ENCODE results near the gene SORBS1. TPM values are rescaled to one million over a fixed set of nuclear protein-coding genes. Genes with fewer than 3 reads are reported as not detected.

SORBS1 gene
- total RNA-seq, 2 donors from 2014 or later: 17.6 to 150 TPM

GRCh38 chr10:95335933-95336699 is 225.1 kb downstream of the SORBS1 start:
- Histone ChIP-seq H3K4me1 (no peaks in the 10 kb centered on the region), H3K27ac (peak overlapping the region; percentile 67), H3K4me3 (no peak overlapping the region), H3K9ac (ENCODE audit: low read depth in 2 of 2, low read length in 2 of 2) (no peak overlapping the region), H3K9me3 (no peaks in the 10 kb centered on the region), H3K36me3 (no peaks in the 10 kb centered on the region), H3K27me3 (no peaks in the 10 kb centered on the region)
- no peak for DNase-seq
- no peak for TF ChIP-seq CTCF (IDR thresholded peaks at IDR 0.05)
- intact Hi-C loops (cut with DNase I): no loop called here

- DNase-seq: no peak
- intact Hi-C loops (cut with DNase I): no loop called here
- Histone ChIP-seq H3K4me3 (no peak overlapping the region), H3K9me3 (no peaks in the 10 kb centered on the region), H3K36me3 (no peaks in the 10 kb centered on the region), H3K9ac (ENCODE audit: low read depth in 2 of 2, low read length in 2 of 2) (no peak overlapping the region), H3K4me1 (no peaks in the 10 kb centered on the region), H3K27ac (peak overlapping the region; percentile 67), H3K27me3 (no peaks in the 10 kb centered on the region)
- no peak for TF ChIP-seq CTCF (IDR thresholded peaks at IDR 0.05)
These were observed 226.4 kb downstream of the SORBS1 start for GRCh38 chr10:95334805-95335144.

GRCh38 chr10:95333997-95334804 is 227.0 kb downstream of the SORBS1 start:
- Histone ChIP-seq H3K4me1 (no peaks in the 10 kb centered on the region), H3K27ac (peak overlapping the region; percentile 67), H3K36me3 (no peaks in the 10 kb centered on the region), H3K9ac (ENCODE audit: low read depth in 2 of 2, low read length in 2 of 2) (no peak overlapping the region), H3K9me3 (no peaks in the 10 kb centered on the region), H3K4me3 (no peak overlapping the region), H3K27me3 (no peaks in the 10 kb centered on the region)
- TF ChIP-seq CTCF (IDR thresholded peaks at IDR 0.05): no peak
- peak; percentile 41 for DNase-seq
- intact Hi-C loops (cut with DNase I): no loop called here

GRCh38 chr10:95332666-95333249 is 228.4 kb downstream of the SORBS1 start:
- intact Hi-C loops (cut with DNase I): no loop called here
- H3K4me3 ChIP-seq: no peak overlapping the region
- no peaks in the 10 kb centered on the region for H3K9me3 ChIP-seq
- no peak overlapping the region for H3K9ac ChIP-seq (ENCODE audit: low read depth in 2 of 2, low read length in 2 of 2)
- DNase-seq: no peak
- no peaks in the 10 kb centered on the region for H3K27me3 ChIP-seq
- TF ChIP-seq CTCF (IDR thresholded peaks at IDR 0.05): no peak
- H3K36me3 ChIP-seq: no peaks in the 10 kb centered on the region
- no peaks in the 10 kb centered on the region for H3K4me1 ChIP-seq
- H3K27ac ChIP-seq: no peak overlapping the region

- intact Hi-C loops (cut with DNase I): no loop called here
- no peak for DNase-seq
- Histone ChIP-seq H3K36me3 (no peaks in the 10 kb centered on the region), H3K27me3 (no peaks in the 10 kb centered on the region), H3K27ac (no peak overlapping the region), H3K4me1 (no peaks in the 10 kb centered on the region), H3K4me3 (no peak overlapping the region), H3K9me3 (no peaks in the 10 kb centered on the region), H3K9ac (ENCODE audit: low read depth in 2 of 2, low read length in 2 of 2) (no peak overlapping the region)
- TF ChIP-seq CTCF (IDR thresholded peaks at IDR 0.05): no peak
These were observed 229.5 kb downstream of the SORBS1 start for GRCh38 chr10:95331596-95332130.

Measured in colonic mucosa (tissue), 4 donors.